Stimulated activated CD8-positive, alpha-beta memory T cell treated with anti-CD3 and anti-CD28 coated beads, Interleukin-7, amount 100 ng/mL, for 1 hour (primary cell): ENCODE data around the gene CCNQ.
A peak's percentile ranks its signal among the peaks of the same experiment; 100 is the strongest.

ENCODE experiments used
- DNase-seq, 2 donors: peaks; one replicate each; pipeline ENCODE4 v3.0.0-alpha.2; 2020; ENCODE audit warnings: low read depth in 2 of 2

CCNQ gene

DNA sequence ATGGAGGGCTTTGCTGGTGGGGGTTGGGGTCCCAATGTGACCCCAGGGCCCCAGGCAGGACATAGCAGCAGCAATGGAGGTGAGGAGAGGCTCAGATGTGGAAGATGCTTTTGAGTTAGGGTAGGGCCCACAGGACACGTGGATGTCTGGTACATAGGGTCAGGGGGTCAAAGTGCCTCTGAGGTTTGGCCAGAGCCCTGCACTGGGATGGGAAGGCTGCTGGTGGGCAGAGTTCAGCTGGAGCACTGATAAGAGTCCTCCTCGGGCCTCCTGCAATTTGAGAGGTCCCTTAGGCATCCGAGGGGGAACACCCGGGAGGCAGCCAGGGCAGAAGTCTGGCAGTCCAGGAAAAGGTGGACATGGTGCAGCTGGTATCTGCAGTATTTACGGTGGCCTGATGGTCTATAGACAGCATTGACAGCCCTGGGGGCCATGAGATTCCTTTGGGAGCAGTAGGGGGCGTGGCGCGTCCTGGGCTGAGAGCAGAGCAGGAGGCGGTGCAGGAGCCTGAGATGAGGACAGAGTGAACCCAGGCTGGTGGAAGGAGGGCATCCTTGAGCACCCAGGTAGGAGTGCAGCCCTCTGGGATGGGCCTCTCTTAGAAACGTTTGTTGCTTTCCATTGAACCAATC is 22.6 kb downstream of the CCNQ start:
- DNase-seq: no peak

DNA sequence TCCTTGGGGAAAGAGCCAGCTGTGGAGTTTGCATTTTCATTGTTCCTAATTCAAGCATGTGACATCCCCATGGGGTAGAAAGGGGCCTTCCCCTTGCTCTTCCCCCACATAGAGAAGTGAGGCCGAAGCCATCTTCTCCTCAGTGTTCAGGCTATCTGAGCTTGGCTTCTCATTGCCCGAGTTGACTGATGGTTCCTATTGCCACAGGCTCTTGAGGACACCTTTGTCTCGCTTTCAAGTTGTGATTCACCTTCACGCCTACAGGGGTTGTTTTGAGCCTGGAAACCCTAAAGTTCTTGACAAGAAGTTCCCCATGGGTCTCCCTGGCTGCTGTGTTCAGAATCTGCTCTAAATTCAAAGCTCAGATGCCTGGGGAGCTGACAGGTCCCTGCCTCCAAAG is 25.0 kb downstream of the CCNQ start:
- no peak for DNase-seq

DNA sequence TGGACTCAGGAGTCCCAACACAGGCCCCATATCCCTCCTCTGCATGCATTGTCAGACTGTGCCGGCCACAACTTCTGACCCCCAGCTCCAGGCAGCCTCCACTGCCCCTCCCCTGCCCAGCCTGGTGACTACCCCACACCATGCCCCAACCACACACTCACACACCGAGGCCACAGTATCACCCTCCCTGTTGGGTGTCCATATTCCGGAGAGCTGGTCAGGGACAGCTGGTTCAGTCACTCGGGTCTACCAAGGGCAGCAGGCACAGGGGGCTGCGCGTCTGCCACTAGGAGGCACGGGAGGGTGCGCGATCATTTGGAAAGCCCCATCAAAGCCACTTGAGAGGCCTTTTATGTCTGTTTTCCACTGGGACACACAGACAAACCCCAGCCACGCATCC is 26.3 kb downstream of the CCNQ start:
- no peak for DNase-seq

DNA sequence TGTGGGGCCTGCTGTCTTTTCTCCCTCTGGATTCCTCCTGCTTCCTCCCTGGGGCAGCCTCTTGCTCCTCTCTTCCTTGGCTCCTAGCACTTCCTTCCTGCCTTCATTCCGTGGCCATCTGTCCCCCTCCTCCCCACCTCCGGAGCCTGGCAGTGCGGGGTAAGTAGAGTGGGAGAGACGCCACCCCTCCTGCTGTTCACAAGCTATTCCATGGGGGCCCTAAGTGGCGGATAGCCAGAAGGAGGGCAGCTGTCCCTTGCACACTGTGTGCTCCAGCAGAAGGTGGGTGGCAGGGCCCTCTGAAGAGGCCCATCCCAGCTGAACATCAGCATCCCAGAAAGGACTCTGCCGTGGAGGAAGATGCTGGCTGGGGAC is 27.4 kb downstream of the CCNQ start:
- DNase-seq: no peak

DNA sequence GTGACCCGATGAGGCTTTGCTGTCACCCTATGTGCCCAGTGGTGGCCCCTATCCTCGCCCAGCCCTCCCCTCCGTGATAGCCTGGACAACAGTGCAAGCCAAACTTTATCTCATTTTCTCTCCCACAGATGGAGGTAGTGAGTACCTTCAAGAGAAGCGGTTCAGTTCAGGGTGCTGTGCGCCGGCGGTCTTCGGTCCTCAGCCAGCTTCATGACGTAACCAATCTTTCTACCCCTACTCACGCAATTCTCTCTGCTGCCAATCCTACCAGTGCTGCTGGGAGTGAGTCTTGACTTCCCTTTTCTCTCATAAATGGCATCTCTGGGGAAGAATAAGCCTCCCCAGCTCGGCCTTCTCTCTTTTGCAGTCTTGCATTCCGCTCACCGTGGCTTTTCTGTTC is 29.5 kb downstream of the CCNQ start:
- no peak for DNase-seq

DNA sequence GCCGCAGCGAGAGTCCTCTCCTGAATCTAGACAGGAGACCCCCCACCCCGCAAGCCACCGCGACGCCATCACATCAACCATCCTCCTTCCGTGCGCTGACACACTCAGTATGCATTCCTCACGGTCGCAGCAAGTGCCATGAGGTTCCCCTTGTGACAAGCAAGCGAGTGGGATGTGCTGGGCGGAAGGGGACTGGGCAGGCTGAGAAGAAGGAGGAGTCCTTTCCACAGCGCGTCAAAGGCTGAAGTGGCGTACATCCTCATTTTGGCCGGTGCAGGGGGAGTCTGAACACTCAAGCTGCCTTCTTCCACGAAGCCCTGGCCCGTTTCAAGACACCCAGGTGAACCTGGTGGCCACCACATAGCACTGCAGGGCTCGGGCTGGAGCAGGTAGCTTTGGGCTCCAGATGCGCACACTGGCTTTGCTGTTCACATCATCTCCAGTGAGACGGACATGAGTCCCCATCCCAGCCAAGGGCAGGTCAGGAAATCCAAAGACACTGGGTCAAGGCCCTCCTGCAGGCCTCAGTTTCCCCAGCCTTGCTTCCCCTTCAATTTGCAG is 30.4 kb downstream of the CCNQ start:
- no peak for DNase-seq

DNA sequence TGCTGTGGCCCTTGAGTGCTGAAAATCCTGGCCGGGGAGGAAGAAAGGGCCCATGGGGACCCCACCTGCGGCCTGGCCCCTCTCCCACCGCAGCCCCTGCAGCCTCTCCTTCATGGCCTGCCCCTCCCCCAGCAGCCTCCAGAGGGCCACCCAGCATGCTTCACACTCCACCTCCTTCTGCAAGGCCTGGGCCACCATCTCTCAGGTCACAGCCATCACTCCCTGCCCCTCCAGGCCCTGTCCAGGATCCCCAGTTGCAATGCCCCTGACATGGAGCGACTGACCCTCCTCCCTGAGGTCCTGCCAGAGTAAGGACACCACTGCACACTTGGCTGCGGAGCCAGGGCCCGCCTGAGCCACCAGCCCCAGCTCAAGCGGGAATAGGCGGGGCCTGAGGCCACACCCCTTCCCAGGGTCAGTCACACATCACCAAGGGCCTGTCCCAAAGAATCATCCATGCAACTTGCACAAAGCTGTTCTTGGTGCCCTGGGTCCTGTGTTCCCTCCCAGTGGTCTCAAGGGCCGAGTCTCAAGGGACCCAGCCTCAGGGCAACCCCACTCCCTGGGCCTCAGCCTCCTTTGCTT is 32.9 kb downstream of the CCNQ start:
- DNase-seq: no peak

DNA sequence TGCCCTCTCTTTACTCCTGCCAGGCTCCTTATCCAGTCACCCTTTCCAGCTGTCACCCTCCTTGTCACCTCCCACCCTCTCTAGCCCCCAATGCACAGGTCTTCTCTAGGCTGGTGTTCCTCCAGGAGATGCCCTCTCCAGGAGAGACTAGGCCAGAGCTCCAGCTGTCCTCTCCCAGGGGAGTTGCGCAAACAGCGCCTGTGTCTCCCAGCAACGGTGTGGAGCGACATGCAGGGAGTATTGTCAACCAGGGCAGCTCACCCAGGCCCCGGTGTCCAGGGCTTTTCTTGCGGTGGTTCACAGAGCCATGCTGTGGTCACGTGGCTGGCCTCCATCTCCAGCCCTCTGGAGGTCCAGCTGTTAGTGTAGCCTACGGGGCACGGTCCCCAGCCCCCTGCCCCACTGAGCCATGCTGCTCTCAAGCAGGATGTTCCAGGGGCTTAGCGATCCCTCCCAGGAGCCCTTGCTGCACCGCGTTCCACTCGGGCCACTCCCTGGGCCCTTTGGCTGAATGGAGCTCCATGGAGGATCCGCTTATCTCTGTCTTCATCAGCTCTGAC is 34.8 kb downstream of the CCNQ start:
- no peak for DNase-seq

DNA sequence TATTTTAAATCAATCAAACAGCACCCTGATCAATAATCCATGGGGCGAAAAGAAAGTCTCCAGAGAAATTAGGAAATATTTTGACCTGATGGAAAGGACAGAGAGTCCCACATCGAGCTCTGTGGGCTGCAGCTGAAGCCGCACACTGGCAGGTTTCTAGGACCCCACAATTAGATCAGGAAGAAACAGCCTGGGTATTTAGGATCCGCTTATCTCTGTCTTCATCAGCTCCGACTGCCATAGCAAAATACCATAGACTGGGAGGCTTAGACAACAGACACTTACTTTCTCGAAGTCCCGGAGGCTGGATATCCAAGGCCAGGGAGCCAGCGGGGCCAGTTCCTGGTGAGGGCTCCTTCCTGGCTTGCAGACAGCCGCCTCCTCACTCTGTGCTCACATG is 36.4 kb downstream of the CCNQ start:
- DNase-seq: no peak

DNA sequence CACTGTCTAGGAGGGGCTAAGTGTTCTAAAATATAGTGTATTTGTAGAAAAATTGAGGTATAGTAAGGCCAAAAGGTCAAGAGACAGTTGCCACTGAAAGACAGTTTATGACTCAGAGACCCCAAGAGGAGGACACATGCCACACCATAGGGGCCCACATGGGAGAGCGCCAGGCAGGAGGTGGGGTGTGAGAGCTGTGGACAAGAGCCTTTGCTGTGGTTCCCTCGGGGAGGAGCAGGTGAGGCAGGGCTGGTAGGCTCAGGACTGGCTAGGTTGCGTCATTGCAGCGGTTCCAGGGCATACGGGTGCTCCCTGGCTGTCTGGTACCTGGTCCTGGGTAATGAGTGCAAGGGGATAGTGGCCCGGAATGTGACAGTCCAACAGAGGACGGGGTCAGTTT is 37.6 kb downstream of the CCNQ start:
- DNase-seq: no peak

DNA sequence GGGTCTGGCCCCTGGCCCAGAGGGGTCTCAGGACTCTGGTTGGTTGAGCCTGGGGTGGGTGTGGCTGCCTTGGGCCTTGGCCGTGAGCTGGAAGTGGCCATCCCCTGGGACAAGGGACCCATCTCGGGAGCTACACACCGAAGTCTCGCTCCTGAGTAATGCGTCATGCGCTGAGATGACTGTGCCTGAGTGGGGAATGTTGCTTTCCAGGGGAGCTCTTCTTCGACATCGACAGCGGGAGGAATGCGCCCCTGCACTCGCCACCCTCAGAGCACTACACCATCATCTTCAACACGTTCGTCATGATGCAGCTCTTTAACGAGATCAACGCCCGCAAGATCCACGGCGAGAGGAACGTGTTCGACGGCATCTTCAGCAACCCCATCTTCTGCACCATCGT is 38.5 kb downstream of the CCNQ start:
- DNase-seq: no peak

DNA sequence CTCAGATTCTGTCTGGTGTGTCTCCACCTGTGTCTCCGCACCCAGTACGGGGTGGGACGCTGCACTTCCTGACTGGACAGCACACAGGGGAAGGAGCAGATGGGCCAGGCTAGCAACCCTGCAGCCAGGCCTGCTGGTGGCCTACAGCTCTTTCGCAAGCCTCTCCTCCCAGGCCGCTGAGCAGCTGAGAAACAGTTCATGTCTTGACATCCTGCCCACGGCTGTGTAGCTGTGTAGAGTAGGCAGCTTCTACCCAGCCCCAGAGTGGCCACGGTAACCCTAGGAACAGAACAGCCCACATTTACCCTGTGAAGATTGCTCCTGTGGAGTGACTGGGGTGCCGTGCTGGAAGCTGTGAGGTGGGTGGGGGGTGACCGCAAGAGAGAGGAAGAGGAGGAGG is 38.9 kb downstream of the CCNQ start:
- no peak for DNase-seq

DNA sequence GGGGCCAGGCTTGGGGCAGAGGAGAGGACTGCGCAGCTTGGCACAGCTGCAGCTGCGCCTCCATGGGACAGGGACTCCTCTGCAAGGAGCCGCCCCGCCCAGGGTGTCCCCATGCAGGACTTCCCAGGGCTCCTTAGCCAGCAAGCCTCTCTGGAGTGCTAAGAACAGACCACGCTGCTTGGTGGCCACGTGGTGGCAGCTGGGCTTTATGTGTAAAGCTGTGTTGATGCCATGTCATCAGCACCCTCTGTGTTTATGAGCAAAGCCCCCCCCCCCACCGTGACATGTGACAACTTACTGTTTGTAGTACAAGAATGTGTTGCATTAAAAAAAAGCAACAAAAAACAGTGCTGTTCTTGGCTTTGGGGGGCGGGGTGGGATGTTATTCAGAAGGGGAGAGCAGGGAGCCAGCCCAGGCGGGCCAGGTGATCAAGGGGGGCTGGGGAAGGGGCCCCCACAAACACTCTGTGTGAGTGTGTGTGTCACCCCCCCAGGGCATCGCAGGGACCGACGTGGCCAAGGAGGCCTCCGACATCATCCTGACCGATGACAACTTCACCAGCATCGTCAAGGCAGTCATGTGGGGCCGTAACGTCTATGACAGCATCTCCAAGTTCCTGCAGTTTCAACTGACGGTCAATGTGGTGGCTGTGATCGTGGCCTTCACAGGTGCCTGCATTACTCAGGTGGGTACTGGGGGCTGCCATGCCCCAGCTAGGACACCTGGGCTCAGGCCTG is 41.2 kb downstream of the CCNQ start:
- no peak for DNase-seq

DNA sequence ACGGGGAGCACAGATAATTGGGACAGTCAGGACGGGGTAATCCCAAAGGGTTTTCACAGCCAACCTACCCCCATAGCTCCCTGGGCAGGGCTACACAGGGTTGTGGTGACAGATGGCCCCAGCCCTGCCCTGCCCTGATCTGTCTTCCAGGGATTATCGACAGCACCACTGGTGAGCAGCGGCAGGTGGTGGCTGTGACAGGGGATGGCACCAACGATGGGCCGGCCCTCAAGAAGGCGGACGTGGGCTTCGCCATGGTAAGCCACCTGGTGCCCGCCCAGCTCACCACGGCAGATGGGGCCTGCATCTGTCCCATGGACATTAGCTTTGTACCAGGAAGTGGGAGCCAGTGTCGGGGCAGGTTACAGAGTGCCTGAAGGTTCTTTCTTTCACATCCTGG is 42.2 kb downstream of the CCNQ start:
- no peak for DNase-seq

DNA sequence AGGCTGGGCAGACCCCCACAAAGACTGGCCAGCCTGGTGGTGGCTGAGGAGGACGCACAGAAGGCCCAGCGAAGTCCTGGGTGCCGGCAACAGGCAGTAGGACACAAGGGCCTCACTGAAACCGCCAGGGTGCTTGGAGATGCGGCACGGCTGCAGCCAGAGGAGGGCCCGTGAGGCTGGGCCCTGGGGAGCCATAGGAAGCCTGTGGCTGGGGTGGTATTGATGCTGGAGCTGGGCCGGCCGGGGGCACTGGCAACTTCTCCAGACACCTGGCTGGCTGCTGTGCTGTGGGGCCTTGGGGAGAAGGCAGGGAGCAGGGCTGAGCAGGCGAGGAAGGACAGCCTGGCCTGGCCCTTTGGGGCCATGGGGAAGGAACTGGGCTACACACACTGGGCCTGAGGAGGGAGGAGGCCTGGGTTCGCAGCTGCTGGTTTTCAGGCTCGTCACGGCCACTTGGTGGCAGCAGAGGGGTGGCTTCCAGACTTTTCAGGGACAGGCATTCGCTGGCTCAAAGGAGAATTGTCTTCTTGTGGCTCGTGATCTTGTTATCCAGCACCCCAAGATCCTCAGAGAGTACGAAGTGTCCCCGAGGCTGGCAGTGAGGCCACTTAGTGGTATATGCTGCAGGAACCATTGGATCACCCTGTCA is 44.3 kb downstream of the CCNQ start:
- peak; percentile 13 to 14 for DNase-seq

DNA sequence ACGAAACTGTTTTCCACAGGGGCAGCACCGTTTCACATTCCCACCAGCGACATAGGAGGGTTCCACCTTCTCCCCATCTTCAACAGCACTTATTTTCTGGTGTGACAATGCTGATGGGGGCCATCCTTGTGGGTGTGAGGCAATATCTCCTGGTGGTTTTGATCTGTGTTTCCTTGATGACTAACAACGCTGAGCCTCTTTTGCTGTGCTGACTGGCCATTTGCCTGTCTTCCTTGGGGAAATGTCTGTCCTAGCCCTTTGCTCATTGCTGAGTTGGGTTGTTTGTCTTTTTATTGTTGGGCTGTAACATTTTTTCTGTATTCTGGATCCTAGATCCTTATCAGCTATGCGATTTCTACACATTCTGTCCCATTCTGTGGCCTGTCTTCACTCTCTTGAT is 47.8 kb downstream of the CCNQ start:
- no peak for DNase-seq

DNA sequence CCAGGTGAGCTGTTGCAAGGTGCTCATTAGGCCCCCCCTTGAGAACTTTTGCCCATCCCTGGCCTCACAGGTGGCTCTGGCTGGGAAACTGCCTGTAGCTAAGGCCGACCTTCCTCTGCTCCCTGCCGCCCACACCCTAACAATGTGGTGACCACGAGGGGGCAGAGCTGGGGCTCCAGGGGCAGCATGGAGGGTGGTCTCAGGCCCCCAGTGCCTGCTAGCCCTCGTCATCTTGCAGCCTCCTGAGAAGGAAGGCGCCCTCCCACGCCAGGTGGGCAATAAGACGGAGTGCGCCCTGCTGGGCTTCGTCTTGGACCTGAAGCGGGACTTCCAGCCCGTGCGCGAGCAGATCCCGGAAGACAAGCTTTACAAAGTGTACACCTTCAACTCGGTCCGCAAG is 49.1 kb downstream of the CCNQ start:
- DNase-seq: no peak

DNA sequence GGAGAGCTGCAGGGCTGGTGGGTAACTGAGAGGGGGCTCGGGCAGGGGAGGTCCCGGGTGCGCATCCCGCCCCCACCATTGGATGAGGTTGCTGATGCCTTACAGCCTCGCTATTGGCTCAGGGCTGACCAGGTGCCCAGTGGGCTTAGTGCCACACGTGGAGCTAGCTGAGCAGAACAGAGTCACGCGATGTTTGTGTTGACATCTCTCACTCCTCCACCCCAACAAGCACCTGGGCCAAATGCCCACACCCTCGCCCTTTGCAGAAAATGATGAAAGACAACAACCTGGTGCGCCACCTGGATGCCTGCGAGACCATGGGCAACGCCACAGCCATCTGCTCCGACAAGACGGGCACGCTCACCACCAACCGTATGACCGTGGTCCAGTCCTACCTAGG is 49.7 kb downstream of the CCNQ start:
- DNase-seq: no peak

DNA sequence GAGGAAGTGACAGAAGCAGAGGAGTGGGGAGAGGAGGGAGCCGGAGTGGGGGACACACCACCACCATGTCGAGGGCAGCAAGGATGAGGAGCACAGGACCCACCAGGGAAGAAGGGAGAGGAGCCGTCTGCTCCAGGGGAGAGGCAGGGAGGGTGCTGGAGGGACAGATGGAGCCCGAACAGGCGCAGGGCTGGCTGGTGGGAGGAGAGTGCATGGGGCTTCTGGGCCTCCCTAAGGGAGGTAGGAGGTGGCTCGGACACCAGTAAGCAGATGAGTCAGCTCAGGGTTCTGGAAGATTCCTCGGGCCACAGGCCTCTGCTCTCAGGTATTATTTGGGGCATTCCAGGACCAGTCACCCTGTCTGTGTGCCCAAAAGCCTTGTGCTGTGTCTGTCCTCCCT is 51.7 kb downstream of the CCNQ start:
- no peak for DNase-seq

DNA sequence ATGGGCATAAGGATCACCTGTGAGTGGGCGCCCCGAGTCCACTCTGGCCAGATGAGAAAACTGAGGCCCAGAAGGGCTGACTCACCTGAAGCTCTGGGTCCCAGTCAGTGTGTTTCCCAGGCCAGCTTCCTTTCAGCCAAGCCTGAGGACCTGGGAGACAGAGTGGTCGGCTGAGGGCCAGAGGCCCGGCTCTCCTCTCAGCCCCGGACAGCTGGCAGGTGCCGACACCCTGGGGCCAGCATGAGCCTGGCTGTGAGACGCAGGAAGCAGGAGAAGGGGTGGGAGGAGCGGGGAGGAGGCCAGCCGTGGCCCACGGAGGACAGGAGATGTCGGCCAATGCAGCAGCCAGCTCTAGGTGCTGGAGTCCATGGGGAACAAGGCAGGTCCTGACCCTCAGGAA is 52.6 kb downstream of the CCNQ start:
- DNase-seq: no peak

DNA sequence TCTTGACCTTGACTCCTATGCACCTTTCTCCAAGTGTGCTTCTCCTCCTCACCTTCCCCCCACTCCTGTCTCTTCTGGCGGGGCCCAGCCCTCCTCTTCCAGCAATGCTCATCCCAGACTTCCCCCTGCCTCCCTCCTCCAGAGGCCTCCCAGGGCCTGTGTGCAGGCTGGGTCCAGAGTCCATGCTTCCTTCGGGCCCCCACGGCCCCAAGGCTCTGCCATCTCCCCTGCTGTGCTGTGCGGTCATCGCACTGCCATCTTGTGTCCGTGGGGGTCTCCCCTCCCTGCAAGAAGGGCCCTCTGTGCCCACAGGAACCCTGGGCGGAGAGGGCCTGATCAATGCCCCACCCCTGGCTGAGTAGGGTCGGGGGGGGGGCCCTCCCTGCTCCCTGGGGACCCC is 54.2 kb downstream of the CCNQ start:
- no peak for DNase-seq

DNA sequence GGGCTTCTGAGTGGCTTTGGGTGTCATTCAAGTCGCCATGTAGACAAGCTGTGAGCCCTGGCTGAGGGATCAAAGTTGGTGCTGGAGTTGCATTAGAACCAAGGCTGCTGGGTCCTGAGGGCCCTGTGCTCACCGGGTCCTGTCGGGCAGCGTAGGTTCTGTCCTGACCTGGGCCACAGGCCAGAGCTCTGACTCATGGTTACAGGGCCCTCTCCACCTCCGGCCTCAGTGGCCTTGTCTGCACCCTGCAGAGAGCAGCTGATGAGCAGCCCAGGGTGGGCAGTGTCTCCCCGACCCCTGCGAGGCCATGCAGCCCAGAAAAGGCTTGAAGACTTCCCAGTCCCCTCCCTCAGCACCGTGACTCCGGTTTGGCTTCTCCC is 59.0 kb downstream of the CCNQ start:
- DNase-seq: no peak
